ENCODE measurements around the gene CSNK2A1.

GRCh38 chr20:546353-546752 lies 2.8 kb upstream of the CSNK2A1 start:
- TF ChIP-seq CTCF (IDR thresholded peaks at IDR 0.05) (no peak), POLR2AphosphoS5 (IDR thresholded peaks at IDR 0.05) (no peak), EP300 (IDR thresholded peaks at IDR 0.05) (no peak), POLR2A (IDR thresholded peaks at IDR 0.05) (no peak)
